Upper lobe of right lung (tissue), 1 donor: ENCODE measurements around the gene DDAH1. TPM values are rescaled to one million over a fixed set of nuclear protein-coding genes. Genes with fewer than 3 reads are reported as not detected.
A peak's percentile ranks its signal among the peaks of the same experiment; 100 is the strongest.

Experiments
- ATAC-seq: fragments of 200-7000 bp; cut with Tn5 transposase; one replicate; pipeline ENCODE4 v1.9.1; 2020; ENCODE audit warnings: mild to moderate bottlenecking, moderate library complexity
- DNase-seq: peaks from one replicate; pipeline ENCODE4 v3.0.0-alpha.2; 2020
- H3K27ac ChIP-seq: fragments of 200-600 bp; one replicate; pipeline ENCODE4 v1.8.0; 2022
- H3K27me3 ChIP-seq: fragments of 200-600 bp; one replicate; pipeline ENCODE4 v1.8.0; 2022; ENCODE audit warnings: mild to moderate bottlenecking
- H3K36me3 ChIP-seq: fragments of 200-600 bp; one replicate; pipeline ENCODE4 v1.8.0; 2022
- H3K4me1 ChIP-seq: fragments of 200-600 bp; one replicate; pipeline ENCODE4 v1.8.0; 2022
- H3K4me3 ChIP-seq: fragments of 200-600 bp; one replicate; pipeline ENCODE4 v1.8.0; 2022; ENCODE audit warnings: mild to moderate bottlenecking
- H3K9me3 ChIP-seq: fragments of 200-600 bp; one replicate; pipeline ENCODE4 v1.8.0; 2022
- intact Hi-C: fragments of 100-400 bp; cut with DNase I; formaldehyde crosslinking; loops from one replicate; pipeline ENCODE4 v1.11.0; 2022
- total RNA-seq: library from RNA; stranded (reverse); fragmentation: NEBNext Ultra II Directional; extraction: Animal tissue kit (Norgen Biotek cat#: 25700); gene quantifications from one replicate; pipeline ENCODE4 v1.2.1, GENCODE V29; 2021
- TF ChIP-seq, protein P1 (sequence below): fragments of 200-600 bp; IDR thresholded peaks from one replicate; pipeline ENCODE4 v1.8.0; 2022; ENCODE audit warnings: antibody characterized with exemption
- donor health status: DM: no; HTN: yes; CAD: no; lungs with severe emphysema.

Gene DDAH1
- total RNA-seq, 1 donor from 2014 or later, result 51.3 TPM

GRCh38 chr1:85411567-85412305 is 53.2 kb downstream of the DDAH1 start:
- no peak for ATAC-seq
- no peak overlapping the region for H3K27ac ChIP-seq
- intact Hi-C loops, result no loop called here

GRCh38 chr1:85409516-85409915 is 55.4 kb downstream of the DDAH1 start:
- Histone ChIP-seq H3K4me1 (peaks cover 9% of the 10 kb centered on the region), H3K27me3 (no peaks in the 10 kb centered on the region), H3K36me3 (no peaks in the 10 kb centered on the region), H3K4me3 (no peak overlapping the region), H3K27ac (no peak overlapping the region), H3K9me3 (no peaks in the 10 kb centered on the region)
- DNase-seq (no peak), ATAC-seq (no peak)
- TF ChIP-seq, protein P1, sequence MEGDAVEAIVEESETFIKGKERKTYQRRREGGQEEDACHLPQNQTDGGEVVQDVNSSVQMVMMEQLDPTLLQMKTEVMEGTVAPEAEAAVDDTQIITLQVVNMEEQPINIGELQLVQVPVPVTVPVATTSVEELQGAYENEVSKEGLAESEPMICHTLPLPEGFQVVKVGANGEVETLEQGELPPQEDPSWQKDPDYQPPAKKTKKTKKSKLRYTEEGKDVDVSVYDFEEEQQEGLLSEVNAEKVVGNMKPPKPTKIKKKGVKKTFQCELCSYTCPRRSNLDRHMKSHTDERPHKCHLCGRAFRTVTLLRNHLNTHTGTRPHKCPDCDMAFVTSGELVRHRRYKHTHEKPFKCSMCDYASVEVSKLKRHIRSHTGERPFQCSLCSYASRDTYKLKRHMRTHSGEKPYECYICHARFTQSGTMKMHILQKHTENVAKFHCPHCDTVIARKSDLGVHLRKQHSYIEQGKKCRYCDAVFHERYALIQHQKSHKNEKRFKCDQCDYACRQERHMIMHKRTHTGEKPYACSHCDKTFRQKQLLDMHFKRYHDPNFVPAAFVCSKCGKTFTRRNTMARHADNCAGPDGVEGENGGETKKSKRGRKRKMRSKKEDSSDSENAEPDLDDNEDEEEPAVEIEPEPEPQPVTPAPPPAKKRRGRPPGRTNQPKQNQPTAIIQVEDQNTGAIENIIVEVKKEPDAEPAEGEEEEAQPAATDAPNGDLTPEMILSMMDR, result no peak
- intact Hi-C loops, result no loop called here

More at GRCh38 chr1:85411567-85412305, 53.2 kb downstream of the DDAH1 start:
- DNase-seq, result no peak
- TF ChIP-seq, protein P1, result no peak
- no peaks in the 10 kb centered on the region for H3K36me3 ChIP-seq
- H3K4me1 ChIP-seq, result peaks cover 3% of the 10 kb centered on the region
- H3K4me3 ChIP-seq, result no peak overlapping the region
- H3K9me3 ChIP-seq, result no peaks in the 10 kb centered on the region
- no peaks in the 10 kb centered on the region for H3K27me3 ChIP-seq

GRCh38 chr1:85407746-85408377 is 57.1 kb downstream of the DDAH1 start:
- H3K36me3 ChIP-seq, result no peaks in the 10 kb centered on the region
- peaks cover 9% of the 10 kb centered on the region for H3K4me1 ChIP-seq
- no peaks in the 10 kb centered on the region for H3K9me3 ChIP-seq

DNA sequence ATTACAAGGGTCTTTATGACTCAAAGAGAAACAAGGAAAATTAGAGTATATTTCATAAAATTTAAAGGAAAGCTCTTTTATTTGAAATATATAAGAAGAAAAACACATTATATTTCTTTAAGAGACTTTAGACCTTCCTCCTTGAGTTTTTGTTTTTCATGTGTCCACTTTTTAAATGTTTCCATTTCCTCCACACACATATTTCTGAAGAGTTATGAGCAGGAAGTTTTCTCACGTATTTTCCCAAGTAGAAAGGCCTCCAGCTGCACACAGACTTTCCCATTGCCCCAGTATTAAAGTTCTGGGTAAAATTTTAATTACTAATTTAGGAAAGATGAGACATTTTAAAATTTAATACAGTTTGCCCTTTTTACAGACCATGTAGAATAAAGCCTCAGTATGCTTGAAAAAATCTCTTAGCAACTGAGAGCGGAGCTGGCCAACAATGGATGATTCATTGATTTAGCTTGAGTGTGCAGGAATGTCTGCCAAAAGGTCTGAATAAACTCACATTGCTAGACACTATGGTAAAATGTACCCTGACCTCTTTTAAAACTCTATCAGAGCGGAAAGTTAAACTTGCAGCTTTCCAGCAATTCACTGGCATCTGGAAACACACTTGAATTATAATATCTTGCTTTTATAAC is 57.9 kb downstream of the DDAH1 start:
- Histone ChIP-seq H3K36me3 (no peaks in the 10 kb centered on the region), H3K27me3 (no peaks in the 10 kb centered on the region), H3K4me3 (no peak overlapping the region), H3K9me3 (no peaks in the 10 kb centered on the region), H3K4me1 (peaks cover 9% of the 10 kb centered on the region), H3K27ac (peak overlapping the region; percentile 60)
- ATAC-seq (peak; percentile 79), DNase-seq (no peak)
- TF ChIP-seq, protein P1, result no peak
- intact Hi-C loops, result no loop called here

More at GRCh38 chr1:85407746-85408377, 57.1 kb downstream of the DDAH1 start:
- no peaks in the 10 kb centered on the region for H3K27me3 ChIP-seq
- intact Hi-C loops, result no loop called here
- DNase-seq (no peak), ATAC-seq (no peak)
- H3K27ac ChIP-seq, result no peak overlapping the region
- H3K4me3 ChIP-seq, result no peak overlapping the region
- TF ChIP-seq, protein P1, result no peak

- Histone ChIP-seq H3K27ac (no peak overlapping the region), H3K4me1 (peaks cover 9% of the 10 kb centered on the region), H3K36me3 (no peaks in the 10 kb centered on the region), H3K9me3 (no peaks in the 10 kb centered on the region), H3K27me3 (no peaks in the 10 kb centered on the region), H3K4me3 (no peak overlapping the region)
- intact Hi-C loops, result no loop called here
- TF ChIP-seq, protein P1, result no peak
- DNase-seq (no peak), ATAC-seq (no peak)
Observed at GRCh38 chr1:85406081-85406480, 58.9 kb downstream of the DDAH1 start.
